Thyroid gland (tissue), 4 donors: ENCODE data around the gene CSH1. TPM values are rescaled to one million over a fixed set of nuclear protein-coding genes. Genes with fewer than 3 reads are reported as not detected.

Experiments used
- DNase-seq, 2 donors: peaks; one replicate each; pipeline ENCODE4 v3.0.0-alpha.2; 2019
- H3K27ac ChIP-seq, 3 donors: fragments of 200-600 bp; sonication (generic); 1 replicate in 2 of 3; 2 replicates in 1 of 3; pipeline ENCODE4 v1.5.1; 2016 to 2019; ENCODE audit warnings: mild to moderate bottlenecking in 1 of 3, moderate library complexity in 1 of 3
- H3K27me3 ChIP-seq: fragments of 200-600 bp; sonication (generic); one replicate; pipeline ENCODE4 v1.5.1; 2019
- H3K36me3 ChIP-seq, 2 donors: fragments of 200-600 bp; sonication (generic); one replicate each; pipeline ENCODE4 v1.5.1; 2016 to 2019
- H3K4me1 ChIP-seq, 2 donors: fragments of 200-600 bp; sonication (generic); one replicate each; pipeline ENCODE4 v1.5.1; 2017 to 2019
- H3K4me3 ChIP-seq, 3 donors: fragments of 200-600 bp; sonication (generic); replicated peaks in 1 of 3; 1 replicate in 2 of 3; 2 replicates in 1 of 3; pipeline ENCODE4 v1.5.1; 2016; ENCODE audit warnings: mild to moderate bottlenecking in 1 of 3
- H3K9me3 ChIP-seq: fragments of 200-600 bp; sonication (generic); one replicate; pipeline ENCODE4 v1.5.1; 2017
- POLR2A ChIP-seq, 2 donors: fragments of 450-650 bp; IDR thresholded peaks; one replicate each; pipeline ENCODE4 v1.6.1; 2017; ENCODE audit warnings: antibody characterized with exemption in 2 of 2, mild to moderate bottlenecking in 2 of 2, moderate library complexity in 1 of 2
- WGBS, 2 donors: methylation state at CpG; one replicate each; pipeline ENCODE4 v1.1.5; 2017; 5-methylcytosine and 5-hydroxymethylcytosine counted together
- intact Hi-C: fragments of 100-400 bp; cut with DNase I; formaldehyde crosslinking; loops from one replicate; pipeline ENCODE4 v1.15.1; 2023
- total RNA-seq, 4 donors: library from RNA; depleted of rRNA; stranded (reverse); fragments of >200 nt; gene quantifications; one replicate each; pipeline ENCODE4 v1.2.3, GENCODE V29; 2016
- TF ChIP-seq, protein P1 (sequence below), 6 experiments: fragments of 200-600 bp in 3 of 6; fragments of 450-650 bp in 3 of 6; sonication (generic) in 3 of 6; IDR thresholded peaks; one replicate each; pipeline ENCODE4 v1.5.1; 2016 to 2019; ENCODE audit warnings: antibody characterized with exemption in 6 of 6, mild to moderate bottlenecking in 2 of 6, inconsistent platforms in 1 of 6, moderate library complexity in 1 of 6

The CSH1 gene
- total RNA-seq, 4 donors from 2014 or later = not detected

DNA sequence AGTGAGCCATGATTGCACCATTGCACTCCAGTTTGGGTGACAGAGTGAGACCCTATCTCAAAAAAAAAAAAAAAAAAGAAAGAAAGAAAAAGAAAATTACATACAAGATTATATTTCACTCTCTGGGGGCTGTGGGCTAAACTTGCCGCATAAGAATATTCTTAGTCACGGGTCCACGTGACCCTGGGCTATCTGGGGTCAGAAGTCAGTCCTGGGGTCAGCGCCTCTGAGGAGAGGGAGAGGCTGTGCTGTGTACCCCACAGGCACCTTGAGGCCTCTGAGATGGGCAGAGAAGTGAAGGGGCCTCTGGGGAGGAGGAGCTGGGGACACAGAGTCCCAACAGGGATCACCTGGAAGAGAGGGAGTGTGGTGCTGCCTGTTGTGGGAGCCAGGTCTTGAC lies 41.5 kb upstream of the CSH1 start:
- Histone ChIP-seq H3K9me3 (no peaks in the 10 kb centered on the region), H3K27ac (no peak overlapping the region), H3K4me3 (no peak overlapping the region), H3K27me3 (no peaks in the 10 kb centered on the region), H3K36me3 (no peaks in the 10 kb centered on the region), H3K4me1 (no peaks in the 10 kb centered on the region)
- TF ChIP-seq, protein P1, sequence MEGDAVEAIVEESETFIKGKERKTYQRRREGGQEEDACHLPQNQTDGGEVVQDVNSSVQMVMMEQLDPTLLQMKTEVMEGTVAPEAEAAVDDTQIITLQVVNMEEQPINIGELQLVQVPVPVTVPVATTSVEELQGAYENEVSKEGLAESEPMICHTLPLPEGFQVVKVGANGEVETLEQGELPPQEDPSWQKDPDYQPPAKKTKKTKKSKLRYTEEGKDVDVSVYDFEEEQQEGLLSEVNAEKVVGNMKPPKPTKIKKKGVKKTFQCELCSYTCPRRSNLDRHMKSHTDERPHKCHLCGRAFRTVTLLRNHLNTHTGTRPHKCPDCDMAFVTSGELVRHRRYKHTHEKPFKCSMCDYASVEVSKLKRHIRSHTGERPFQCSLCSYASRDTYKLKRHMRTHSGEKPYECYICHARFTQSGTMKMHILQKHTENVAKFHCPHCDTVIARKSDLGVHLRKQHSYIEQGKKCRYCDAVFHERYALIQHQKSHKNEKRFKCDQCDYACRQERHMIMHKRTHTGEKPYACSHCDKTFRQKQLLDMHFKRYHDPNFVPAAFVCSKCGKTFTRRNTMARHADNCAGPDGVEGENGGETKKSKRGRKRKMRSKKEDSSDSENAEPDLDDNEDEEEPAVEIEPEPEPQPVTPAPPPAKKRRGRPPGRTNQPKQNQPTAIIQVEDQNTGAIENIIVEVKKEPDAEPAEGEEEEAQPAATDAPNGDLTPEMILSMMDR (IDR thresholded peaks at IDR 0.05) = no peak
- TF ChIP-seq POLR2A (IDR thresholded peaks at IDR 0.05) = no peak
- 91 to 93% methylated on average over 4 of the region's 4 CpGs for WGBS, 2 donors
- intact Hi-C loops = no loop called here
- no peak for DNase-seq

DNA sequence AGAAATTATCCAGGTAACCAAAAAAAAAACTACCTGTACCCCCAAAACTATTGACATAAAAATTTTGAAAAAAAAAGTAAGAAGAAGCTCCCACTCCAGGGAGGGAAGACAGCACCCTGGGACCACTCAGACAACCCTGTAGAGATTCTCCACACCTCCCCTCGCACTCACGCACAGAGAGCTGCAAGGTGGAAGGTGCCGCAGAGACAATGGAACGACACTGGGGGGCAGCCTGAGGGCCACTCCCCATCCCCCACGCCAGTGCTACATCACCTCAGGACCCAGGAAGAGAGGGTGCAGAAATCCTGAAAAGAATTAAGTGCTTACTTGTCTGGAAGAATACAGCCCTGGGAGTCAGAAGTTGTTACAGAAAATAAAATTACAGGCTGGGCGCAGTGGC lies 40.9 kb upstream of the CSH1 start:
- TF ChIP-seq, protein P1 (IDR thresholded peaks at IDR 0.05) = no peak
- TF ChIP-seq POLR2A (IDR thresholded peaks at IDR 0.05) = no peak
- Histone ChIP-seq H3K4me3 (no peak overlapping the region), H3K4me1 (no peaks in the 10 kb centered on the region), H3K27ac (no peak overlapping the region), H3K36me3 (no peaks in the 10 kb centered on the region), H3K9me3 (no peaks in the 10 kb centered on the region), H3K27me3 (no peaks in the 10 kb centered on the region)
- no peak for DNase-seq
- WGBS, 2 donors = 87 to 93% methylated on average over 6 of the region's 6 CpGs
- intact Hi-C loops = no loop called here

DNA sequence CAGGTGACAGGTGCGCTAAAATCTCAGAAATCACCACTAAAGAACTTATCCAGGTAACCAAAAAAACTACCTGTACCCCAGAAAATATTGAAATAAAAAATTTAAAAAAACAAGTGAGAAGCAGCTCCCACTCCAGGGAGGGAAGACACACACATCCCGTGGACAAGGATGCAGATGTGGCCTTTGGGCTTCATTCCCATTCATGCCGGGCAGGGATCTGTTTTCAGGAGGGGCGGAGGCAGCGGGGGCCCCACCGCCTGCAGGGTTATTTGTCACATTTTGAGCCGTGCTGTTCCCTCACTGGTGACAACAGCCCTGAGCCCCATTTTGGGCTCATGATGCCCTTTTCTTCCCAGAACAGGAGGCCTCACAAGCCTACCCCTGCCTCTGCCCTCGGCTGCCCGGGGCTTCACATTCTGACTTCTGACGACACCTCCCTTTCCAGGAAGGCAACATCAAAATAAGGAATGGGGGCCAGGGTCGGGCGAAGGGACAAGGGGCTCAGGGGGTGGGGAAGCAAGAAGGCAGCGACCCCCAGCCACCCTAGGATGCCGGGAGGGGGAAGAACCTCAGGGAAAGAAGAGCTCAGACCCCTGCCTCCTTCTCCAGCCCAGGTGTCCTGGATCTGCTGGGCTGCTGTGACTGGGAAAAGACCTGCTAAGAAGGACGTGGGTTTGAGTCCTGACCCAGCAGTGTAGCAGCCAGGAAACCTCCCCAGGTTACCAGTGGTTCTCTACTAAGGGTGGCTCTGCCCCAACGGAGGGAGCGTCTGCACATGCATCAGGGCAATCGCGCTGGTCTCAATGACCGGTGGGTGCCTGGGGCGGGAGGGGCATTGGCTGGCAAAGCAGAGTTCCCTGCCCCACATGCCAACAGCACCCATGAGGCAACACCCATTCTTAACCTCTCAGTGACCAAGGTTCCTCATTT lies 38.1 kb upstream of the CSH1 start:
- intact Hi-C loops = no loop called here
- no peak for DNase-seq
- WGBS, 2 donors = 76 to 81% methylated on average over 21 of the region's 21 CpGs
- Histone ChIP-seq H3K27ac (no peak overlapping the region), H3K9me3 (no peaks in the 10 kb centered on the region), H3K27me3 (no peaks in the 10 kb centered on the region), H3K4me3 (no peak overlapping the region), H3K4me1 (peaks cover 0 to 10% of the 10 kb centered on the region in 2 donors), H3K36me3 (no peaks in the 10 kb centered on the region)
- TF ChIP-seq, protein P1 (IDR thresholded peaks at IDR 0.05) = no peak
- TF ChIP-seq POLR2A (IDR thresholded peaks at IDR 0.05) = no peak

DNA sequence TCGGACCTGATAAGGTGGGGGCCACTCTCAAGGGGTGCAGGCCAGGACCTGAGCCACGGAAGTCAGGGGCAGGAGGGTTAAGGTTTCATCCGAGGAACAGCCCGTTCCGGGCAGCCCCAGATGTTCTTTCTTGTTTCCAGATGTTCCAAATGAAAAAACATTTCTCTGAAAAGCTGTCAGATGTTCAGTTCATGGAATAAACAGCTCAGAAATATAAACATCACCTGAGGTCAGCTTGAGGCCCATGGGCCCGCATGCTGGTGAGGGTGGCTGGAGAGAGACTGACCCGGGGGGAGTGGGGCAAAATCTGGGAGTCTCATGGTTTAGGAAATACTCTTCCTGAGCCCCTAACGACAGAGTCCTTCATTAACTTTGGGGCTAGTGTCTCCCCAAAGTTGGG lies 37.2 kb upstream of the CSH1 start:
- WGBS, 2 donors = 87% methylated on average over 8 of the region's 8 CpGs
- Histone ChIP-seq H3K4me3 (no peak overlapping the region), H3K36me3 (no peaks in the 10 kb centered on the region), H3K4me1 (peaks cover 0 to 10% of the 10 kb centered on the region in 2 donors), H3K27ac (no peak overlapping the region), H3K9me3 (no peaks in the 10 kb centered on the region), H3K27me3 (no peaks in the 10 kb centered on the region)
- no peak for DNase-seq
- intact Hi-C loops = no loop called here
- TF ChIP-seq, protein P1 (IDR thresholded peaks at IDR 0.05) = no peak
- no peak for TF ChIP-seq POLR2A (IDR thresholded peaks at IDR 0.05)

DNA sequence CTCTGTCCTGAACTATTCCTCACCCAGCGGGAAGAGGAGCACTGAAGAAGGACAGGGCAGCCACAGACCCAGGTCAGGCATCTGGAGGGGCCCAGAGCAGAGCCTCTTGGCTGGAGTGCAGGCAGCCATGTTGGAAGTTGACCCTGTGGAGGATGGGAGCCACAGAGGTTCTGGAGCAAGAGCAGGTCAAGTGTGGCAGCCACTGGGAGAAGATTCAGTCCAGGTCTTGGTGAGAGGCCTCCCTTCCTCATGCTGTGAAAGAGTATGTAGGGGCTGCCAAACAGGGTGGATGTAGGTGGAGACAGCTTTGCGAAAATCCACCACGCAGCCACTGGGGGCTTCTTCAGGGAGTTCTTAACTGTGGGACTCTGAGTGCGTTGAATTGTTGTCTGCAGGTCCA lies 36.3 kb upstream of the CSH1 start:
- TF ChIP-seq, protein P1 (IDR thresholded peaks at IDR 0.05) = no peak
- no peak for TF ChIP-seq POLR2A (IDR thresholded peaks at IDR 0.05)
- H3K4me1 ChIP-seq = peaks cover 0 to 10% of the 10 kb centered on the region in 2 donors
- no peak for DNase-seq
- intact Hi-C loops = no loop called here
- no peaks in the 10 kb centered on the region for H3K9me3 ChIP-seq
- no peaks in the 10 kb centered on the region for H3K27me3 ChIP-seq
- H3K27ac ChIP-seq = no peak overlapping the region
- H3K4me3 ChIP-seq = no peak overlapping the region
- H3K36me3 ChIP-seq = no peaks in the 10 kb centered on the region
- WGBS, 2 donors = 96 to 98% methylated on average over 4 of the region's 4 CpGs
